GM12801 (cell line): ENCODE measurements around the gene FOXN3.

Experiments
- CTCF ChIP-seq: IDR thresholded peaks from one replicate; pipeline ENCODE4 v1.5.1; 2011; ENCODE audit warnings: control low read depth; ENCODE audit not compliant: insufficient read length; ENCODE audit errors: extremely low read depth

Gene FOXN3

GRCh38 chr14:89417091-89417464, at the start of gene FOXN3:
Gene FOXN3, minus strand, starts transcription at chr14:89417233. Its CDS starts 4,757 bp downstream, at chr14:89412476.
- no peak for TF ChIP-seq CTCF

- no peak for TF ChIP-seq CTCF
These were observed 49.5 kb upstream of the FOXN3 start for GRCh38 chr14:89466484-89466883.

- no peak for TF ChIP-seq CTCF
These were observed 48.8 kb upstream of the FOXN3 start for GRCh38 chr14:89465876-89466275.

- no peak for TF ChIP-seq CTCF
These were observed 44.2 kb upstream of the FOXN3 start for GRCh38 chr14:89461256-89461655.

GRCh38 chr14:89458713-89459420, 41.8 kb upstream of the FOXN3 start:
- TF ChIP-seq CTCF: no peak

- no peak for TF ChIP-seq CTCF
These were observed 40.0 kb upstream of the FOXN3 start for GRCh38 chr14:89457007-89457406.

GRCh38 chr14:89455412-89455811, 38.4 kb upstream of the FOXN3 start:
- no peak for TF ChIP-seq CTCF
